Small intestine (tissue), 7 donors: ENCODE data around the gene CD36. TPM values are rescaled to one million over a fixed set of nuclear protein-coding genes. Genes with fewer than 3 reads are reported as not detected.

ENCODE experiments used
- DNase-seq, 2 donors: peaks; one replicate each; pipeline versions ENCODE4 v3.0.0 to v3.0.0-alpha.2; 2013
- FAIRE-seq: peaks from 2 replicates; lab custom pipeline; 2012; peaks lifted over from hg19 to GRCh38; lab: Jason Lieb, UNC
- H3K27ac ChIP-seq, 3 donors: one replicate each; pipeline ENCODE4 v1.5.1; 2013; ENCODE audit warnings: low read length in 2 of 3, mild to moderate bottlenecking in 2 of 3, control low read depth in 1 of 3, inconsistent platforms in 1 of 3, low read depth in 1 of 3, moderate library complexity in 1 of 3
- H3K27me3 ChIP-seq, 3 donors: one replicate each; pipeline ENCODE4 v1.6.1; 2013; ENCODE audit warnings: low read length in 3 of 3, inconsistent platforms in 1 of 3; ENCODE audit not compliant: control insufficient read depth in 3 of 3, insufficient read depth in 3 of 3
- H3K36me3 ChIP-seq, 3 donors: one replicate each; pipeline ENCODE4 v1.6.1; 2013; ENCODE audit warnings: low read length in 3 of 3, inconsistent platforms in 1 of 3, low read depth in 1 of 3, mild to moderate bottlenecking in 1 of 3, moderate library complexity in 1 of 3; ENCODE audit not compliant: control insufficient read depth in 3 of 3, insufficient read depth in 2 of 3
- H3K4me1 ChIP-seq, 3 donors: one replicate each; pipeline ENCODE4 v1.6.1; 2013; ENCODE audit warnings: low read length in 2 of 3, inconsistent platforms in 1 of 3, low read depth in 1 of 3, mild to moderate bottlenecking in 1 of 3, moderate library complexity in 1 of 3; ENCODE audit not compliant: control insufficient read depth in 3 of 3, insufficient read depth in 2 of 3
- H3K4me3 ChIP-seq, 3 donors: one replicate each; pipeline ENCODE4 v1.5.1; 2013; ENCODE audit warnings: low read length in 3 of 3, control low read depth in 1 of 3, inconsistent platforms in 1 of 3, low read depth in 1 of 3, mild to moderate bottlenecking in 1 of 3, moderate library complexity in 1 of 3
- H3K9me3 ChIP-seq, 2 donors: one replicate each; pipeline ENCODE4 v1.6.1; 2013; ENCODE audit warnings: low read depth in 1 of 2, low read length in 1 of 2; ENCODE audit not compliant: control insufficient read depth in 2 of 2, insufficient read depth in 1 of 2
- WGBS, 3 donors: extraction: QIAGEN DNeasy Blood & Tissue Kit; methylation state at CpG; one replicate each; pipeline ENCODE4 v1.1.7; 2013; 5-methylcytosine and 5-hydroxymethylcytosine counted together
- polyA plus RNA-seq, 4 donors: library from polyadenylated mRNA; stranded (reverse) in 3 of 4; unstranded in 1 of 4; fragments of 200-250 nt in 3 of 4; fragments of 120-200 nt in 1 of 4; gene quantifications; one replicate each; pipeline versions ENCODE4 v1.2.1 to v1.2.3, GENCODE V29; 2013
- donor health status: healthy with polysubstance abuse.
- donor health status: control.
- donor health status: control.
- donor health status: Bipolar disorder and iron deficiency.
- donor health status: healthy.

CD36 gene
- polyA plus RNA-seq, 4 donors = 27.3 to 55.4 (median 42.6) TPM

DNA sequence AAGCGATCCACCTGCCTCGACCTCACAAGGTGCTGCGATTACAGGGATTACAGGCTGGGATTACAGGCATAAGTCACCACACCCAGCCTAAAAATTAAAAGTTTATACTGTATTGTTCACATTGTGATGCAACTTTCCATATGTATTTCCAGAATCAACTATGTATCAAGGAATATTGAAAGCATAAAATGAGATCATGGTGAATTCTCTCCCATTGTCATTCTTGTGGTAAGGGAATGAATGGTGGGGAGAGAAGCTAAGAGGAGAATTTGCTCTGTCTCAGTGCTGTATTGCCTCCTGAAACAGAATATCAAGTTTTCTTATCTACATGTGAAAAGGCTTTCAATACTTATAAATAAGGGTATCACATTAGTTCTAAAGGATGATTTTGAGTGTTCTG, 81.7 kb downstream of the CD36 start:
- Histone ChIP-seq H3K4me3 (no peak overlapping the region), H3K27ac (no peak overlapping the region), H3K9me3 (no peaks in the 10 kb centered on the region), H3K27me3 (no peaks in the 10 kb centered on the region), H3K4me1 (peaks cover 0 to 19% (median 4%) of the 10 kb centered on the region in 3 donors), H3K36me3 (no peaks in the 10 kb centered on the region)
- FAIRE-seq (no peak), DNase-seq (no peak)
- 89 to 99% (median 96%) methylated on average over 3 of the region's 3 CpGs for WGBS, 3 donors

DNA sequence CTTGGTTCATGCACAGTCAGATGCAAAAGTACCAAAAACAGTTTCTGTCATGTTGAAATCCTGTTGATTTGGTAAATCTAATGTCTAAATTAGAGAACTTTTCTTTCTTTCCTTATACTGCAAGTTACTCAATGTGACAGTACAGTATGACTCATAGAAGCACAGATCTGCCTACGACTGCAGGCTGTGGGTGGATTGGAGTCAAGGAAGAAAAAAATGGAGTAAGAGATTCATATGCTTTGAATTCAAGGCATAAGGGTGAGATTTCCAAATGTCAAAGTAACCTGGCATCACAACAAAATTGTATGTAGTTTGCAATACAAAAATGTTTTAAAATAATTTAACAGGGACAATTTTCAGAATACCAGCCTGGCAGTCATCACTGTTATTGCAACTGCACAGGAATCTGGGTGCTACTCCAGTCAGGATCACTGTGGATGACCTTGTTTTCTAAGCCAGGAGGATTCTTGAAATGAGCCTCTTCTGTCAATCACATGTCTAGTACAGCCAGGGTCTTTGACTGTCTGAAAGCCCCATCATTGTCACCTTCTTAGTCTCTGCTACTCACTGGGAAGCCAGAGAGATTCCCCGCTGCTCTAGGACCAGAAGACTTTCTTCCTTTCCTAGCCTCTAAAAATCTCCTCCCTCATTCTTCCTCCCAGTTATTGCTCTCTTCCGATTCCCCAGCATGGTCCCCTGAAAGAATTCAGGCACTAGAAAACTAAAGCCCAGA, 83.6 kb downstream of the CD36 start:
- WGBS, 3 donors = 55 to 58% (median 57%) methylated on average over 3 of the region's 3 CpGs
- peak; percentile 44 to 55 for DNase-seq
- no peak for FAIRE-seq

DNA sequence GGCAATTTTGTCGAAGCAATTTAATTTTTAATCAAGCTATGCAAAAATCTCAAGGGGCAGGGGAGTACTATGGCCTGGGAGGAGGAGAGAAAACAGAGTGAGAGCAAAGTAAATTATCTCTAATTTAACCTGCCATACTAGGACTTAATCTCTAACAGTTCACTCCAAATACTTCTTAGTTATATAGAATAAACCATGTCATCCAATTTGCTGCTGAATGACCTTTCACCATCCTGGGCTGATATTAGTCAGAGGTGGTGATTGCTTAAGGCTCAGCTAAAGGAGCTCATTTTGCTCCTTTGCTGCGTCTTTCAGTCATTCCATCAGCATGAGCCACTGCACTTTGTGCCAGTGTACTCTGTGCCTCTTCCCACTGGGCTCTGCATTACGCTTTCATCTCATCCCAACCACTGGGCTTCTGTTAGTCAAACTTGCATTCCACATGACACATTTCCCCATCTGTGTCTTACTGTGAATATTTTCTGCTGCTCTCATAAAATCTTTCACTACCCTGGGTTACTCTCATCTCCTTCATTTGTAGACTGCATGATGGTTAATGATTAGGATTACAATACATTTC, 84.3 kb downstream of the CD36 start:
- Histone ChIP-seq H3K27ac (peak overlapping the region in 2 of 3 donors; percentile 51 to 52), H3K36me3 (no peaks in the 10 kb centered on the region), H3K4me1 (peaks cover 2 to 19% (median 4%) of the 10 kb centered on the region in 3 donors), H3K27me3 (no peaks in the 10 kb centered on the region), H3K9me3 (no peaks in the 10 kb centered on the region), H3K4me3 (no peak overlapping the region)
- WGBS, 3 donors = 26 to 50% (median 37%) methylated on average over 3 of the region's 3 CpGs
- DNase-seq = peak; percentile 84 to 90
- FAIRE-seq = no peak

More for the DNA sequence above, 83.6 kb downstream of the CD36 start:
- Histone ChIP-seq H3K27ac (peak overlapping the region in 2 of 3 donors; percentile 48 to 51), H3K4me1 (peaks cover 2 to 19% (median 4%) of the 10 kb centered on the region in 3 donors), H3K9me3 (no peaks in the 10 kb centered on the region), H3K4me3 (no peak overlapping the region), H3K36me3 (no peaks in the 10 kb centered on the region), H3K27me3 (no peaks in the 10 kb centered on the region)

DNA sequence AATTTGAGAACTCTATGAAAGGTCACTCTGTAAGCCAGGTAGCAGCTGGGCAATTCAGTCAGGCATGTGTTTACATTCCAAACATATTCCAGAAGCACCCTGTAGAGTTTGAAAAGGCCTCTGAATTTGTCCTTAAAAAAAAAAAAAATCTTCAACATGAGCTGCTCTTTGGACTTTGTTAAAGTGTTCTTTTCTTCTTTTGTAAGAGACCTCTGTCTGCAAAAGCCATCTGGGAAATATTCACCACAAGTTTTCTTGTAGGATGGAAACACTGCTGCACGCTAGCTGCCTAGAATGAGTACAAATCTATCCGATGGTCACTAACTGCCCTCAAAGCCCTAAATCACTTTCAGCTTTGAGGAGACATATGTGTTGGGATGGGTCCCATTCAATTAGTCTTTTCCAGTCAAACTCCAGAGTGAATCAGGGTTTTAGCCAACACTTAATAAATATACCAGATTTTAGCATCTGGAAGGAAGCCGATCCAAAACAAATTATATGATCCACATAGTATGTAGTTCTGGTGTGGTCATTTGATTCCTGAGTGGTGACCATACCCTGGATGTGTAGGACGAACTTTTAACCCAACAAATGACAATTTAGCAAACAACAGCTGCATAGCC, 85.9 kb downstream of the CD36 start:
- H3K36me3 ChIP-seq = no peaks in the 10 kb centered on the region
- H3K27me3 ChIP-seq = no peaks in the 10 kb centered on the region
- H3K9me3 ChIP-seq = no peaks in the 10 kb centered on the region
- DNase-seq = peak in 1 of 2 donors; percentile 30
- no peak overlapping the region for H3K27ac ChIP-seq
- H3K4me3 ChIP-seq = no peak overlapping the region
- WGBS, 3 donors = 62 to 85% (median 78%) methylated on average over 4 of the region's 4 CpGs
- peaks cover 2 to 19% (median 4%) of the 10 kb centered on the region in 3 donors for H3K4me1 ChIP-seq
- FAIRE-seq = no peak

DNA sequence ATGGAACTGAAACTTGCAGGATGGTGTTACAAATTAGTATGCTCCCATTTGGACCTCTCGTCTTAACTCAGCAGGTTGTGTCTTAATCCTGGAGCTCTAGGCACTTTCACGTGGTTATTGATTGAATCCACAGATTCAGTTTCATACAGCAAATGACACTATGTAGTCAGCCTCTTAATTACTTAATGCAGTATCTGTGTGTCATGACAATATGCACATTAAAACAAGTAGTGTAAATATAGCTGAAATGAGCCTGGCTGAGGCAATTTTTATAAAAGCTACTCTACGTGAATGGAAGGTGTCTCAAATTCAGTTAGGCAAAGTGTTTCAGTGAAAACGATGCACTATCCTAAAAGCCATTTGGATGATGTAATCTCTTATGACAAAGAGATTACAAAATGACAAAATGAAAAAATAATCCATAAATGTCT, 86.8 kb downstream of the CD36 start:
- no peak for FAIRE-seq
- H3K9me3 ChIP-seq = no peaks in the 10 kb centered on the region
- no peaks in the 10 kb centered on the region for H3K36me3 ChIP-seq
- H3K4me3 ChIP-seq = no peak overlapping the region
- 55 to 70% (median 67%) methylated on average over 4 of the region's 4 CpGs for WGBS, 3 donors
- DNase-seq = no peak
- H3K4me1 ChIP-seq = peaks cover 2 to 19% (median 4%) of the 10 kb centered on the region in 3 donors
- no peaks in the 10 kb centered on the region for H3K27me3 ChIP-seq
- H3K27ac ChIP-seq = no peak overlapping the region

Other genes with a start within 250 kb of the CD36 start
- 1 to 10 TPM in 2 of 4 donors, under 1 TPM in 2; 0.49 to 3.8 (median 1.2) TPM for gene GNAT3, start 126.6 kb upstream of the CD36 start, polyA plus RNA-seq